ENCODE results near the gene COX5A. TPM values are rescaled to one million over a fixed set of nuclear protein-coding genes. Genes with fewer than 3 reads are reported as not detected.

Gene COX5A
- polyA plus RNA-seq, 1 donor from 2014 or later, result 155 TPM

DNA sequence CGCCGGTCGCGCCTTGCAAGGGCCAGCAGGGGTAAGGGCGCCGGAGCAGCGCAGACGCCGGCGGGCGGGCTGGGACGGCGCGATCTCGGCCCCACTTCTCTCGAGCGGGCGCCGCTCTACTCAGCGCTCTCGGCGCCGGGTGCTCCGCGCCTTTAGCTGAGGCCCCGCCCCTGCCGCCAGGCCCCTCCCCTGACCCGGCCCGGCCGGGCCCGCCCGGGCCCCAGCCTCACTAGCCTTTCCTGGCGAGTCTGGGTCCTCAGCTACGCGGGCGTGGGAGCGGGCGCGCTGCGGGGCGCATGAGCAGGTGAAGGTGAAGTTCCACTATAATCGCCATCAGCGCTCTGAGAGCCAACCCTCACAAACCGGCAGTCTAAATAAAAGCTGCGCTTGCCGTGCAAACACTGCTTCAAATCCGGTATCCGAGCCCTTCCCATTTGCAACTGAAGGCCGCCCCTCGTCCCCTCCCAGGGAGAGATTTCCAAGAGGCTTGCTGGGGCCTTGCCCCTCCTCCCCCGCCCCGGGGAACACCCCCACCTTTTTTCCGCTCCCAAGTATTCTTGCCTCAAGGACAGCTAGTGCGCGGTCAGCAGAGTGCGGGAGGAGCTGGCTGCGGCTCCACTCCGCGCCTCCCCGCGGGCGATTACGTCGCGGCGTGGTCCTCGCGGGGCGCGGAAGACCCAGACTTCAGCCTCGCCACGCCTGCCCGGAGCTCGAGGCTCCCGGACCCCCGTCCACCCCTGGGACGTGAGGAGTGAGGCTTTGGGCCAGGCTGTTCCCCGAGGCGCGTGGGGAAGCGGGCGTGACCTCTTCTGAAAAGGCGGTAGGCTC, 19.0 kb upstream of the COX5A start, which contains the start of gene RPP25:
Gene RPP25, minus strand, starts transcription at position 125 of the 828 bp plus-strand sequence. CDS start 189 bp downstream, outside the sequence.
- no peak within 1 kb of the TSS for H3K27ac ChIP-seq (ENCODE audit: low read length)
- H2AFZ ChIP-seq (ENCODE audit: low read depth, low read length), result peak within 1 kb of the TSS; percentile 51
- peak within 1 kb of the TSS; percentile 53 for H3K4me2 ChIP-seq (ENCODE audit: low read length)
- peaks cover 52% of the 10 kb centered on the region for H3K27me3 ChIP-seq (ENCODE audit: insufficient read depth, low read depth, low read length)
- H4K20me1 ChIP-seq (ENCODE audit: insufficient read depth), result no peaks in the 10 kb centered on the region
- H3K4me3 ChIP-seq (ENCODE audit: low read length), result peak within 1 kb of the TSS; percentile 75
- no peaks in the 10 kb centered on the region for H3K36me3 ChIP-seq (ENCODE audit: insufficient read depth, low read length)
- no peaks in the 10 kb centered on the region for H3K9me2 ChIP-seq (ENCODE audit: insufficient read depth, low read length)
- no peaks in the 10 kb centered on the region for H3F3A ChIP-seq (ENCODE audit: insufficient read depth, low read length, poor library complexity, severe bottlenecking)
- H3K79me2 ChIP-seq (replicated peaks; ENCODE audit: insufficient read depth, low read length), result no peaks in the 10 kb centered on the region
- TF ChIP-seq MXI1 (conservative IDR thresholded peaks at IDR 0.05; ENCODE audit: poor library complexity, severe bottlenecking), result no peak
- TF ChIP-seq, protein P1, sequence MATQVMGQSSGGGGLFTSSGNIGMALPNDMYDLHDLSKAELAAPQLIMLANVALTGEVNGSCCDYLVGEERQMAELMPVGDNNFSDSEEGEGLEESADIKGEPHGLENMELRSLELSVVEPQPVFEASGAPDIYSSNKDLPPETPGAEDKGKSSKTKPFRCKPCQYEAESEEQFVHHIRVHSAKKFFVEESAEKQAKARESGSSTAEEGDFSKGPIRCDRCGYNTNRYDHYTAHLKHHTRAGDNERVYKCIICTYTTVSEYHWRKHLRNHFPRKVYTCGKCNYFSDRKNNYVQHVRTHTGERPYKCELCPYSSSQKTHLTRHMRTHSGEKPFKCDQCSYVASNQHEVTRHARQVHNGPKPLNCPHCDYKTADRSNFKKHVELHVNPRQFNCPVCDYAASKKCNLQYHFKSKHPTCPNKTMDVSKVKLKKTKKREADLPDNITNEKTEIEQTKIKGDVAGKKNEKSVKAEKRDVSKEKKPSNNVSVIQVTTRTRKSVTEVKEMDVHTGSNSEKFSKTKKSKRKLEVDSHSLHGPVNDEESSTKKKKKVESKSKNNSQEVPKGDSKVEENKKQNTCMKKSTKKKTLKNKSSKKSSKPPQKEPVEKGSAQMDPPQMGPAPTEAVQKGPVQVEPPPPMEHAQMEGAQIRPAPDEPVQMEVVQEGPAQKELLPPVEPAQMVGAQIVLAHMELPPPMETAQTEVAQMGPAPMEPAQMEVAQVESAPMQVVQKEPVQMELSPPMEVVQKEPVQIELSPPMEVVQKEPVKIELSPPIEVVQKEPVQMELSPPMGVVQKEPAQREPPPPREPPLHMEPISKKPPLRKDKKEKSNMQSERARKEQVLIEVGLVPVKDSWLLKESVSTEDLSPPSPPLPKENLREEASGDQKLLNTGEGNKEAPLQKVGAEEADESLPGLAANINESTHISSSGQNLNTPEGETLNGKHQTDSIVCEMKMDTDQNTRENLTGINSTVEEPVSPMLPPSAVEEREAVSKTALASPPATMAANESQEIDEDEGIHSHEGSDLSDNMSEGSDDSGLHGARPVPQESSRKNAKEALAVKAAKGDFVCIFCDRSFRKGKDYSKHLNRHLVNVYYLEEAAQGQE (IDR thresholded peaks at IDR 0.05; ENCODE audit: borderline replicate concordance), result no peak
- peak; percentile 6 for TF ChIP-seq POLR2AphosphoS5 (IDR thresholded peaks at IDR 0.05)
- TF ChIP-seq RAD21 (conservative IDR thresholded peaks at IDR 0.05), result no peak
- TF ChIP-seq TAF1 (IDR thresholded peaks at IDR 0.05; ENCODE audit: low read depth), result no peak
- no peaks in the 10 kb centered on the region for H3K9me3 ChIP-seq (ENCODE audit: low read length)
- H3K9ac ChIP-seq (ENCODE audit: low read length), result peak within 1 kb of the TSS; percentile 50

DNA sequence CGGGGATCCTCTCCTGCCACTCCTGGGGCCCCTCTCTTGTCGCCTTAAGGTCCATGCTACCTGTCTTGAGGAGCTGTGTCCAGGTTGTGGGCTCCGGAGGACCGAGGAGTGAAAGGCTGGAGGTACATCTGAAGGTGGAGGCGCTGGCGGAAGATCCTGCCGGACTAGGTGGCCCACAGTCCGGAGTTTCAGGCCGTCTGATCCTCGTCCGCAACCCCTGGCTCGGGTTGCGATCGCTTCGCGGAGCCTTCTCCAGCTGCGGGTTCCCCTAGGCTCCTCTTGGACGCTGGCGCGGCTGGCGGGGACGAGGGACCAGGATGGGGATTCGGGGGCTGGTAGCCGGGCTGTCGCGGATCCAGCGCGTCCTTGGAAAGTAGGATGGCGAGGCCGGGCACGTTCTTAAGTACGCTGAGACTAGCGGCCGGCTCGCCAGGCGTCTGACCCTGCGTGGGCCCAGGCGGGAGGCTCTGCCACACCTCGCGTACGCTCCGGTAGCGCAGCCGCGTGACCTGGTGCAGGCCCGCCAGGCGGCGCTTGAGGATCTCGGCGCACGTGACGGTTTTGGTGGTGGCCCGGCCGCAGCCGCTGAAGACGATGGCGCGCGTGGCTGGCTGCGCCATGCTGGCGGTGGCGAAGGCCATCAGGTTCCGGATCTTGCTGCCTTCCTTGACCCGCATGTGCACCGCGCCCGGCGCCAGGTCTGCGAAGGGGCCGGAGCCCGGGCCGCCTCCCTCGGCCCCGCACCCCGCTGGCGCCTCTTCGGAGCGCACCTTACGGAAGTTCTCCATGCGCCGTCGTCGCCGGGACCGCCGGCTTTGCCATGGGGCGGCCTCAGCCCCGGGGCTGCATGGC, 18.1 kb upstream of the COX5A start:
- H3K27ac ChIP-seq (ENCODE audit: low read length), result no peak overlapping the region

More for the DNA sequence above, 18.1 kb upstream of the COX5A start:
- Histone ChIP-seq H3K9ac (ENCODE audit: low read length) (peak overlapping the region; percentile 50), H3K79me2 (replicated peaks; ENCODE audit: insufficient read depth, low read length) (no peaks in the 10 kb centered on the region), H4K20me1 (ENCODE audit: insufficient read depth) (no peaks in the 10 kb centered on the region), H3K9me3 (ENCODE audit: low read length) (no peaks in the 10 kb centered on the region), H3K9me2 (ENCODE audit: insufficient read depth, low read length) (no peaks in the 10 kb centered on the region), H3K4me3 (ENCODE audit: low read length) (peak overlapping the region; percentile 75), H3F3A (ENCODE audit: insufficient read depth, low read length, poor library complexity, severe bottlenecking) (no peaks in the 10 kb centered on the region), H3K36me3 (ENCODE audit: insufficient read depth, low read length) (no peaks in the 10 kb centered on the region), H3K4me2 (ENCODE audit: low read length) (peak overlapping the region; percentile 35), H3K27me3 (ENCODE audit: insufficient read depth, low read depth, low read length) (peaks cover 52% of the 10 kb centered on the region), H2AFZ (ENCODE audit: low read depth, low read length) (peak overlapping the region; percentile 51)
- peak; percentile 25 for TF ChIP-seq EP300 (conservative IDR thresholded peaks at IDR 0.05; ENCODE audit: poor library complexity, severe bottlenecking)
- TF ChIP-seq, protein P2, sequence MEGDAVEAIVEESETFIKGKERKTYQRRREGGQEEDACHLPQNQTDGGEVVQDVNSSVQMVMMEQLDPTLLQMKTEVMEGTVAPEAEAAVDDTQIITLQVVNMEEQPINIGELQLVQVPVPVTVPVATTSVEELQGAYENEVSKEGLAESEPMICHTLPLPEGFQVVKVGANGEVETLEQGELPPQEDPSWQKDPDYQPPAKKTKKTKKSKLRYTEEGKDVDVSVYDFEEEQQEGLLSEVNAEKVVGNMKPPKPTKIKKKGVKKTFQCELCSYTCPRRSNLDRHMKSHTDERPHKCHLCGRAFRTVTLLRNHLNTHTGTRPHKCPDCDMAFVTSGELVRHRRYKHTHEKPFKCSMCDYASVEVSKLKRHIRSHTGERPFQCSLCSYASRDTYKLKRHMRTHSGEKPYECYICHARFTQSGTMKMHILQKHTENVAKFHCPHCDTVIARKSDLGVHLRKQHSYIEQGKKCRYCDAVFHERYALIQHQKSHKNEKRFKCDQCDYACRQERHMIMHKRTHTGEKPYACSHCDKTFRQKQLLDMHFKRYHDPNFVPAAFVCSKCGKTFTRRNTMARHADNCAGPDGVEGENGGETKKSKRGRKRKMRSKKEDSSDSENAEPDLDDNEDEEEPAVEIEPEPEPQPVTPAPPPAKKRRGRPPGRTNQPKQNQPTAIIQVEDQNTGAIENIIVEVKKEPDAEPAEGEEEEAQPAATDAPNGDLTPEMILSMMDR (IDR thresholded peaks at IDR 0.05; ENCODE audit: poor library complexity, severe bottlenecking), result peak; percentile 75
- no peak for TF ChIP-seq TAF1 (IDR thresholded peaks at IDR 0.05; ENCODE audit: low read depth)
- no peak for TF ChIP-seq EZH2 (IDR thresholded peaks at IDR 0.05; ENCODE audit: borderline replicate concordance, insufficient read depth, low read length, poor library complexity, severe bottlenecking)
- peak; percentile 59 for TF ChIP-seq RAD21 (conservative IDR thresholded peaks at IDR 0.05)
- TF ChIP-seq MXI1 (conservative IDR thresholded peaks at IDR 0.05; ENCODE audit: poor library complexity, severe bottlenecking), result peak; percentile 92
- TF ChIP-seq POLR2AphosphoS5 (IDR thresholded peaks at IDR 0.05), result no peak
- TF ChIP-seq SMC3 (conservative IDR thresholded peaks at IDR 0.05; ENCODE audit: poor library complexity), result peak; percentile 77
- TF ChIP-seq, protein P1 (IDR thresholded peaks at IDR 0.05; ENCODE audit: borderline replicate concordance), result peak; percentile 14

All from neural cell (in vitro differentiated cells).